Activated naive CD4-positive, alpha-beta T cell treated with anti-CD3 and anti-CD28 coated beads, Interleukin-2, amount 10 ng/mL, durations not matched to agents 7 days and 5 days (primary cell): ENCODE results near the gene KIF19.
"Not testable (repeated sequence)": the region's sequence is repeated elsewhere in the genome, so short reads cannot be mapped to it uniquely, and the experiment has no call there.

Experiments
- CTCF ChIA-PET: fragments of 350-600 bp; sonication (Branson Sonifier 250); formaldehyde crosslinking; loops from one replicate; lab custom pipeline; 2021; ENCODE audit warnings: antibody characterized with exemption; lab: Charles Lee
- DNase-seq: peaks from one replicate; pipeline ENCODE4 v3.0.0-alpha.2; 2020
- H3K27ac Mint-ChIP-seq: one replicate; pipeline ENCODE4 v1.8.0; 2021; ENCODE audit warnings: mild to moderate bottlenecking, moderate library complexity, mixed read lengths
- H3K27me3 Mint-ChIP-seq: one replicate; pipeline ENCODE4 v1.8.0; 2021; ENCODE audit warnings: mild to moderate bottlenecking, mixed read lengths
- H3K36me3 Mint-ChIP-seq: one replicate; pipeline ENCODE4 v1.8.0; 2021; ENCODE audit warnings: mixed read lengths
- H3K4me1 Mint-ChIP-seq: one replicate; pipeline ENCODE4 v1.8.0; 2021; ENCODE audit warnings: mixed read lengths
- H3K4me3 Mint-ChIP-seq: one replicate; pipeline ENCODE4 v1.8.0; 2021; ENCODE audit warnings: mild to moderate bottlenecking, moderate library complexity, mixed read lengths
- H3K9me3 Mint-ChIP-seq: one replicate; pipeline ENCODE4 v1.8.0; 2021; ENCODE audit warnings: mixed read lengths

The KIF19 gene

DNA sequence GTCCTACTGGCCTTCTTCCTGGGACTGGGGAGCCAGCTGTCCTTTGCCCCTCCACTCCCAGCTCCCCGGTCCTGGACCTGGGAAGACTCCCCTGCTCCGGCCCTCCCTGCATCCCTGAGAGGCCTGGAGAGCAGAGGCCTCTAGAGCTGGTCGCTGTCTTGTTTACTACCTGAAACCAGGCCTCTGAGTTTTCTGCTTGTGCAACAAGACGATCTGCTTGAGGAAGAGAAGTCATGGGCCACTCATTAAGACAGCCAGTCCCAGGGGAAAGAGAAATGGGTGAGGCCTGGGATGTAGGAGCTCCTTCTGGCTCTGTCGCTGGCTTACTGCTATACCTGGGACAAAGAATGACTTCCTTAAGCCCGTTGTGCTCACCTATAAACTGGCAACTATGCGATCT lies 76.0 kb downstream of the KIF19 start:
- Mint-ChIP-seq H3K36me3 (no peaks in the 10 kb centered on the region), H3K4me3 (no peak overlapping the region), H3K9me3 (no peaks in the 10 kb centered on the region), H3K4me1 (no peaks in the 10 kb centered on the region), H3K27me3 (peaks cover 24% of the 10 kb centered on the region), H3K27ac (no peak overlapping the region)
- no peak for DNase-seq
- CTCF ChIA-PET = no interaction called here

DNA sequence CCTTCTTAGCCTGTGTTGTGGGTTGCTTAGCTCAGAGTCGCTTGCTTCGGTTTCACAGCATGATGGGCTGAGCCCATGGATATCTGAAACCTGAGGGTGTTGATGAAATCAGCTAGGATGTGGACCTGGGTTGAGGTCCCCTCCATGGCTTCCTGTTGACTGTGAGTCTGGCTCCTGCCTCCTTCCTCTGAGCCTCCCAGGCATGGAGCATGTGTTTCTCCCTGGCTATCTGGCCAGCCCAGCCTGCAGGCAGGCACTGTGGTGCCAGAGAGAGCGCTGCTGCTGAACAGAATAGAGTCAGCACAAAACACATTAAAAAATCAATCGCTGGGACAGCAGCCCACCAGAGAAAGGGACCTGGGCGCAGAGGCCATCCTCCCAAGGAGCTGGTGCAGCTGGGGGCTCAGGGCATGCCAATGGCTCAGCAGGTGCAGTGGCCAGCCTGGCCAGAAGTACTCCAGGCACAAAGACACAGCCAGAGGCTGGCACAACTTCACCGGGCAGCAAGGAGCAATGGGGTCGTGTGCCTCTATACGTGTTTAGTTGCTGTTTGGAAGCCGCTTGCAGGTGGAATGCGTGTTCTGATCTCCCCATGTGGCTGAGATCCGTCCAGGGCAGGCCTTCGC lies 77.6 kb downstream of the KIF19 start:
- no peak for DNase-seq
- Mint-ChIP-seq H3K4me1 (no peaks in the 10 kb centered on the region), H3K9me3 (no peaks in the 10 kb centered on the region), H3K36me3 (no peaks in the 10 kb centered on the region), H3K27ac (no peak overlapping the region), H3K27me3 (peaks cover 31% of the 10 kb centered on the region), H3K4me3 (no peak overlapping the region)
- CTCF ChIA-PET = interaction anchor here (0.7 kb wide), 1 partner anchor 26 kb away, joined by 3 read pairs; no protein-coding TSS in a partner anchor

DNA sequence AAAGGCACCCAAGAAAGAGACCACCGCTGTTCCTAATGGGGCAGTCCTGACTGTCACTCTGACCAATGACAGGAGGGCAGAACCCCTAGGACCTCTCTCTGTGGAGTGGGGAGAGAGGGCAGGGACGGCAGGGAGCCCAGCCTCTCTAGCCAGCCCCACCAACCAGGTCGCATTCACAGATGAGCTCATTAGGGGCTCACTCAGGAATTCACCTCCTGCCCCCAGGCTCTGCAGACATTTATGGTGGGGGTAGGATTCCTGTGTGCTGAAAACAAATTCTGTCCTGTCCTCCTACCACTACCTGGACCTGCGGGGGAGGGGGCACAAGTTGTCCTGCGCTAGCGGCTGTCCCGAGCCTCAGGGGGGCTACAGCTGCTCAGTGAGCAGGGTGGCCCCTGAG lies 78.2 kb downstream of the KIF19 start:
- H3K36me3 Mint-ChIP-seq = no peaks in the 10 kb centered on the region
- peaks cover 31% of the 10 kb centered on the region for H3K27me3 Mint-ChIP-seq
- no peak overlapping the region for H3K4me3 Mint-ChIP-seq
- DNase-seq = no peak
- no peaks in the 10 kb centered on the region for H3K9me3 Mint-ChIP-seq
- CTCF ChIA-PET = no interaction called here
- no peaks in the 10 kb centered on the region for H3K4me1 Mint-ChIP-seq
- H3K27ac Mint-ChIP-seq = no peak overlapping the region

DNA sequence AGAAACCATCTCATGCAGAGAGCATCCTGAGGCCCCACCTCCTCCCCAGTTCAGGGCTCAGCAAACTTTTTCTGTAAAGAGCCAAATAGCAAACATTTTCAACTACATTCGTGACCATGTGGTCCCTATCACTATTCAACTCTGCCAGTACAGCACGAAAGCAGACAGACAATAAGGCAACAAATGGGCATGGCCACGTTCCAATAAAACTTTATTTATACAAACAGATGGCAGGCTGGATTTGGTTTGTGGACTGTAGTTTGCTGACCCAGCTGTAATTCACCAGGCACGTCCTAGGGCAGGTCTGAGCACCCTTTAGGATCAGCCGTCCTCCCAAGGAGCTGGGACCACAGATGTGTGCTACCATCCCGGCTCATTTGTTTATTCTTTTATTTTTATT lies 78.8 kb downstream of the KIF19 start:
- no peak for DNase-seq
- Mint-ChIP-seq H3K9me3 (no peaks in the 10 kb centered on the region), H3K27me3 (peaks cover 31% of the 10 kb centered on the region), H3K36me3 (no peaks in the 10 kb centered on the region), H3K4me3 (no peak overlapping the region), H3K4me1 (no peaks in the 10 kb centered on the region), H3K27ac (no peak overlapping the region)
- CTCF ChIA-PET = no interaction called here

DNA sequence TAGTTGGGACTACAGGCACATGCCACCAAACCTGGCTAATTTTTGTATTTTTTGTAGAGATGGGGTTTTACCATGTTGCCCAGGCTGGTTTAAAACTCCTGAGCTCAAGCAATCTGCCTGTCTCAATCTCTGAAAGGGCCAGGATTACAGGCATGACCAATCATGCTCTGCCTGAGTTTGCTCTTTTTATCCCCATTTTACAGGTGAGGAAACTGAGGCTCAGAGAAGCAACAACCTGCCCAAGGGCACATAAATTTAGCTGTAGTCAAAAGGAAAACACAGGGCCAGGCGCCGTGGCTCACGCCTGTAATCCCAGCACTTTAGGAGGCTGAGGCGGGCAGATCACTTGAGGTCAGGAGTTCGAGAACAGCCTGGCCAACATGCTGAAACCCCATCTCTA lies 79.3 kb downstream of the KIF19 start:
- CTCF ChIA-PET, H3K4me1 Mint-ChIP-seq, H3K36me3 Mint-ChIP-seq, DNase-seq, H3K27ac Mint-ChIP-seq, H3K4me3 Mint-ChIP-seq, H3K9me3 Mint-ChIP-seq: not testable (repeated sequence)
- peaks cover 34% of the 10 kb centered on the region for H3K27me3 Mint-ChIP-seq
